ENCODE data around the gene NCOR1. TPM values are rescaled to one million over a fixed set of nuclear protein-coding genes. Genes with fewer than 3 reads are reported as not detected.

NCOR1 gene
- total RNA-seq, 1 experiment from 2014 or later, result 171 TPM

GRCh38 chr17:16074423-16074822, 140.9 kb downstream of the NCOR1 start:
- Histone ChIP-seq H3K27ac (no peak overlapping the region), H3K36me3 (ENCODE audit: low read depth) (peaks cover 18% of the 10 kb centered on the region; the same call in 1 of the 2 replicates), H3F3A (ENCODE audit: insufficient read depth, low read depth) (no peaks in the 10 kb centered on the region), H4K20me1 (ENCODE audit: insufficient read depth) (no peaks in the 10 kb centered on the region), H3K4me3 (no peak overlapping the region), H3K27me3 (ENCODE audit: insufficient read depth, low read depth) (no peaks in the 10 kb centered on the region), H2AFZ (no peak overlapping the region), H3K4me1 (replicated peaks; ENCODE audit: insufficient read depth) (no peaks in the 10 kb centered on the region), H3K9me3 (ENCODE audit: insufficient read depth, low read depth) (no peaks in the 10 kb centered on the region), H3K79me2 (ENCODE audit: low read depth) (no peaks in the 10 kb centered on the region), H3K4me2 (no peak overlapping the region), H3K9me2 (ENCODE audit: insufficient read depth) (no peaks in the 10 kb centered on the region)
- ChIA-PET CTCF (no interaction called here), POLR2A (ENCODE audit: unreplicated experiment) (no interaction called here)
- no peak for DNase-seq
- BruUV-seq (replicated peaks), result no TSS peak
- intact Hi-C loops (cut with micrococcal nuclease; ENCODE audit: unreplicated experiment), result no loop called here
- TF ChIP-seq EZH2 (IDR thresholded peaks at IDR 0.05; ENCODE audit: low read depth) (no peak), CTCF (conservative IDR thresholded peaks at IDR 0.05) (no peak)

GRCh38 chr17:16073845-16074244, 141.5 kb downstream of the NCOR1 start:
- ChIA-PET CTCF (interaction anchor here (0.6 kb wide), 1 partner anchor 75 kb away, joined by 3 read pairs; no protein-coding TSS in a partner anchor), POLR2A (ENCODE audit: unreplicated experiment) (no interaction called here)
- BruUV-seq (replicated peaks), result no TSS peak

GRCh38 chr17:16072031-16072430, 143.3 kb downstream of the NCOR1 start:
- no peaks in the 10 kb centered on the region for H3K9me3 ChIP-seq (ENCODE audit: insufficient read depth, low read depth)
- POLR2A ChIA-PET (ENCODE audit: unreplicated experiment), result no interaction called here
- CTCF ChIA-PET, result no interaction called here
- no peaks in the 10 kb centered on the region for H3F3A ChIP-seq (ENCODE audit: insufficient read depth, low read depth)
- H3K36me3 ChIP-seq (ENCODE audit: low read depth), result 0 out of 2 replicates have a peak, but pooled peaks cover 10% of the 10 kb centered on the region
- no peak for TF ChIP-seq CTCF (conservative IDR thresholded peaks at IDR 0.05)
- no peak for TF ChIP-seq EZH2 (IDR thresholded peaks at IDR 0.05; ENCODE audit: low read depth)
- H3K4me2 ChIP-seq, result no peak overlapping the region
- no peaks in the 10 kb centered on the region for H3K4me1 ChIP-seq (replicated peaks; ENCODE audit: insufficient read depth)
- H4K20me1 ChIP-seq (ENCODE audit: insufficient read depth), result no peaks in the 10 kb centered on the region
- no peaks in the 10 kb centered on the region for H3K9me2 ChIP-seq (ENCODE audit: insufficient read depth)
- H3K79me2 ChIP-seq (ENCODE audit: low read depth), result no peaks in the 10 kb centered on the region
- BruUV-seq (replicated peaks), result no TSS peak
- DNase-seq, result no peak
- H3K4me3 ChIP-seq, result no peak overlapping the region
- intact Hi-C loops (cut with micrococcal nuclease; ENCODE audit: unreplicated experiment), result no loop called here
- no peak overlapping the region for H2AFZ ChIP-seq
- H3K27me3 ChIP-seq (ENCODE audit: insufficient read depth, low read depth), result no peaks in the 10 kb centered on the region
- H3K27ac ChIP-seq, result no peak overlapping the region

More at GRCh38 chr17:16073845-16074244, 141.5 kb downstream of the NCOR1 start:
- intact Hi-C loops (cut with micrococcal nuclease; ENCODE audit: unreplicated experiment), result no loop called here
- Histone ChIP-seq H2AFZ (no peak overlapping the region), H3K4me2 (no peak overlapping the region), H3K79me2 (ENCODE audit: low read depth) (no peaks in the 10 kb centered on the region), H3K4me1 (replicated peaks; ENCODE audit: insufficient read depth) (no peaks in the 10 kb centered on the region), H4K20me1 (ENCODE audit: insufficient read depth) (no peaks in the 10 kb centered on the region), H3K27me3 (ENCODE audit: insufficient read depth, low read depth) (no peaks in the 10 kb centered on the region), H3K36me3 (ENCODE audit: low read depth) (peaks cover 12% of the 10 kb centered on the region; the same call in 1 of the 2 replicates), H3F3A (ENCODE audit: insufficient read depth, low read depth) (no peaks in the 10 kb centered on the region), H3K4me3 (no peak overlapping the region), H3K9me2 (ENCODE audit: insufficient read depth) (no peaks in the 10 kb centered on the region), H3K27ac (no peak overlapping the region), H3K9me3 (ENCODE audit: insufficient read depth, low read depth) (no peaks in the 10 kb centered on the region)
- no peak for DNase-seq
- no peak for TF ChIP-seq EZH2 (IDR thresholded peaks at IDR 0.05; ENCODE audit: low read depth)
- TF ChIP-seq CTCF (conservative IDR thresholded peaks at IDR 0.05), result no peak
